Prostate gland (tissue), 2 donors: Measurements from ENCODE around the gene NXPH2. TPM values are rescaled to one million over a fixed set of nuclear protein-coding genes. Genes with fewer than 3 reads are reported as not detected.
A peak's percentile ranks its signal among the peaks of the same experiment; 100 is the strongest.

Experiments used
- DNase-seq: peaks from one replicate; pipeline ENCODE4 v3.0.0-alpha.2; 2019; ENCODE audit warnings: low spot score
- H3K27ac ChIP-seq, 2 donors: fragments of 200-600 bp; sonication (generic); 2 replicates each; pipeline ENCODE4 v1.5.1; 2017 to 2019
- H3K27me3 ChIP-seq: fragments of 200-600 bp; sonication (generic); replicated peaks from 2 replicates; pipeline ENCODE4 v1.5.1; 2019; ENCODE audit not compliant: insufficient read depth
- H3K36me3 ChIP-seq, 2 donors: fragments of 200-600 bp; sonication (generic); 1 replicate in 1 of 2; 2 replicates in 1 of 2; pipeline versions ENCODE4 v1.5.1 to v1.8.1; 2017 to 2019
- H3K4me1 ChIP-seq: fragments of 200-600 bp; sonication (generic); replicated peaks from 2 replicates; pipeline ENCODE4 v1.5.1; 2019
- H3K4me3 ChIP-seq, 2 donors: fragments of 200-600 bp; sonication (generic); 2 replicates each; pipeline ENCODE4 v1.5.1; 2017 to 2019
- H3K9me3 ChIP-seq: fragments of 200-600 bp; sonication (generic); 2 replicates; pipeline ENCODE4 v1.5.1; 2017
- POLR2A ChIP-seq: fragments of 450-650 bp; IDR thresholded peaks from one replicate; pipeline ENCODE4 v1.6.1; 2016; ENCODE audit warnings: antibody characterized with exemption, mild to moderate bottlenecking
- POLR2AphosphoS5 ChIP-seq: sonication (generic); formaldehyde crosslinking; IDR thresholded peaks from one replicate; pipeline ENCODE4 v1.6.1; 2017; ENCODE audit warnings: antibody characterized with exemption
- WGBS: methylation state at CpG from one replicate; pipeline ENCODE4 v1.1.5; 2018; 5-methylcytosine and 5-hydroxymethylcytosine counted together
- intact Hi-C: fragments of 100-400 bp; cut with DNase I; formaldehyde crosslinking; loops from one replicate; pipeline ENCODE4 v1.14.2; 2022
- total RNA-seq, 2 donors: library from RNA; depleted of rRNA; stranded (reverse); fragments of >200 nt; gene quantifications; one replicate each; pipeline ENCODE4 v1.1.0, GENCODE V29; 2016
- TF ChIP-seq, protein P1 (sequence below), 4 experiments: fragments of 200-600 bp in 2 of 4; fragments of 450-650 bp in 2 of 4; sonication (generic) in 2 of 4; IDR thresholded peaks; 1 replicate in 3 of 4; 2 replicates in 1 of 4; pipeline ENCODE4 v1.5.1; 2016 to 2019; ENCODE audit warnings: antibody characterized with exemption in 4 of 4, mild to moderate bottlenecking in 2 of 4, moderate library complexity in 2 of 4

Gene NXPH2
- total RNA-seq, 2 donors from 2014 or later, result not detected

DNA sequence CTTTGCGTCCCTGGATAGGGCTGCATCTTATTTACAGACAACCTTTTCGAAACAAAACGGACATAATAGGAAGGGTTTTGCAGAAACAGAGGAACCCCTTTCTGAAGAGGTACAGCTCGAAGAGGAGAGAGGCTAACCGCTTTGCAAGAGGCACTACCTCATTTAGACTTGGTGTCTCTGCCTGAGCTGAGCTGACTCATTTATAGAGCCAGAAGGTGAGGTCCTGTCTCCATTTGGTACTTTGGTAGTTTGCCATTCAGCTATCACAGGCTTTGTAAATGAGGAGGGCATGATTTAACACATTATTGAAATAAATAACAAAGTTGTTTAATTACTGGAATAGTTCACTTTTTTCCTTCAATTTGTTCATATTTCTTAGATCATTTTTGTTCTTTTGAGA, 2.2 kb upstream of the NXPH2 start:
- Histone ChIP-seq H3K27ac (no peak overlapping the region), H3K4me1 (no peaks in the 10 kb centered on the region), H3K36me3 (no peaks in the 10 kb centered on the region), H3K9me3 (no peaks in the 10 kb centered on the region), H3K4me3 (no peak overlapping the region), H3K27me3 (peaks cover 11% of the 10 kb centered on the region)
- 90% methylated on average over 5 of the region's 5 CpGs for WGBS
- TF ChIP-seq POLR2A (no peak), POLR2AphosphoS5 (no peak)
- TF ChIP-seq, protein P1, sequence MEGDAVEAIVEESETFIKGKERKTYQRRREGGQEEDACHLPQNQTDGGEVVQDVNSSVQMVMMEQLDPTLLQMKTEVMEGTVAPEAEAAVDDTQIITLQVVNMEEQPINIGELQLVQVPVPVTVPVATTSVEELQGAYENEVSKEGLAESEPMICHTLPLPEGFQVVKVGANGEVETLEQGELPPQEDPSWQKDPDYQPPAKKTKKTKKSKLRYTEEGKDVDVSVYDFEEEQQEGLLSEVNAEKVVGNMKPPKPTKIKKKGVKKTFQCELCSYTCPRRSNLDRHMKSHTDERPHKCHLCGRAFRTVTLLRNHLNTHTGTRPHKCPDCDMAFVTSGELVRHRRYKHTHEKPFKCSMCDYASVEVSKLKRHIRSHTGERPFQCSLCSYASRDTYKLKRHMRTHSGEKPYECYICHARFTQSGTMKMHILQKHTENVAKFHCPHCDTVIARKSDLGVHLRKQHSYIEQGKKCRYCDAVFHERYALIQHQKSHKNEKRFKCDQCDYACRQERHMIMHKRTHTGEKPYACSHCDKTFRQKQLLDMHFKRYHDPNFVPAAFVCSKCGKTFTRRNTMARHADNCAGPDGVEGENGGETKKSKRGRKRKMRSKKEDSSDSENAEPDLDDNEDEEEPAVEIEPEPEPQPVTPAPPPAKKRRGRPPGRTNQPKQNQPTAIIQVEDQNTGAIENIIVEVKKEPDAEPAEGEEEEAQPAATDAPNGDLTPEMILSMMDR (IDR thresholded peaks at IDR 0.05), result no peak
- intact Hi-C loops, result loop anchor here (10.0 kb wide), 1 partner anchor 408 kb away; no protein-coding TSS in a partner anchor
- no peak for DNase-seq

DNA sequence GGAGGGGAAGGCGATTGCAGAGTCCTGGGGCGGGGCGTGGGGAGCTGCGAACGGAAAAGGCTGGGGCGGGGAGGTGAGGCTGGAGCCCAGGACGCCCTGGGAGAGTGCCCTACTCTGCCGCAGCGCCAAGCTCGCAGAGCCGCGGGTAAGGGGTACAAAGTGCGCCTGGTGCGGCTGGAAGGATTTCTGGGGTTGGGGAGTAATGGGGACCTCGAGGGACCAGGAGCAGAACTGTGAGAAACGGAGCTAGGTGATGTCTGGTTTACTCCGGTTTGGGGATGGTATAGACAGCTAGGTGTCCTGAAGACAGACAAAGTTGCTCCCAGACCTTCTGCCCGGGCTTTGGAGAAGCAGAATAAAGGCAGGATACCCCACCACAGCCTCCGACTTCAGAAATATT, 718 bp upstream of the NXPH2 start:
- whole genome bisulfite sequencing, result 16% methylated on average over 19 of the region's 19 CpGs
- TF ChIP-seq POLR2AphosphoS5 (no peak), POLR2A (no peak)
- TF ChIP-seq, protein P1 (IDR thresholded peaks at IDR 0.05), result no peak
- no peak overlapping the region for H3K27ac ChIP-seq
- no peaks in the 10 kb centered on the region for H3K36me3 ChIP-seq
- peaks cover 11% of the 10 kb centered on the region for H3K27me3 ChIP-seq
- no peak overlapping the region for H3K4me3 ChIP-seq
- no peak for DNase-seq
- intact Hi-C loops, result loop anchor here (10.0 kb wide), 1 partner anchor 406 kb away; no protein-coding TSS in a partner anchor
- no peaks in the 10 kb centered on the region for H3K9me3 ChIP-seq
- H3K4me1 ChIP-seq, result no peaks in the 10 kb centered on the region

DNA sequence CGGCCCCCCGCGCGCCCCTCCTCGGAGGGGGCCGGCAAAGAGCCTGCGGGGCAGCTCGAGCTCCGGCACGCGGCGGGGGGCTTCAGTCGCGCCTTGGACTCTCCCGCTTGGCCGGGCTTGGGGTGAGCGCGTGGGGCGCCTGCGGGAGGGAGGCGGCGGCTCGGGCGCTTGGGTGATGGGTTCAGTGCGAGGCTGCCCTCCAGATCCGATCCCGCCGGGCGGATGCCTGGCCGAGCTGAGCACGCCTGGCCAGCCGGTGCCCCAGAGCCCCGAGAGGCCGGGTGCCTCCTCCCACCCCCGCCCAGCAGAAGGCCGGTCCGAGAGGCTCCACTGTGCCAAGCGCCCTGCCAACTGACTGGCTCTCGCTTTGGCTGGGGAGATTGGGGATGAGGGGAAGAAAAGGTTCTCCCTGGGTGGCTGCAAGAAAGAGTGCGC, 273 bp upstream of the NXPH2 start:
- DNase-seq, result no peak
- H3K36me3 ChIP-seq, result no peaks in the 10 kb centered on the region
- peak overlapping the region; percentile 14 to 19 for H3K4me3 ChIP-seq
- TF ChIP-seq POLR2A, result no peak
- TF ChIP-seq, protein P1 (IDR thresholded peaks at IDR 0.05), result no peak
- TF ChIP-seq POLR2AphosphoS5, result no peak
- no peak overlapping the region for H3K27ac ChIP-seq
- WGBS, result 3% methylated on average over 3 of the region's 40 CpGs
- no peaks in the 10 kb centered on the region for H3K4me1 ChIP-seq
- no peaks in the 10 kb centered on the region for H3K9me3 ChIP-seq
- intact Hi-C loops, result loop anchor here (10.0 kb wide), 1 partner anchor 406 kb away; no protein-coding TSS in a partner anchor
- H3K27me3 ChIP-seq, result peaks cover 11% of the 10 kb centered on the region

DNA sequence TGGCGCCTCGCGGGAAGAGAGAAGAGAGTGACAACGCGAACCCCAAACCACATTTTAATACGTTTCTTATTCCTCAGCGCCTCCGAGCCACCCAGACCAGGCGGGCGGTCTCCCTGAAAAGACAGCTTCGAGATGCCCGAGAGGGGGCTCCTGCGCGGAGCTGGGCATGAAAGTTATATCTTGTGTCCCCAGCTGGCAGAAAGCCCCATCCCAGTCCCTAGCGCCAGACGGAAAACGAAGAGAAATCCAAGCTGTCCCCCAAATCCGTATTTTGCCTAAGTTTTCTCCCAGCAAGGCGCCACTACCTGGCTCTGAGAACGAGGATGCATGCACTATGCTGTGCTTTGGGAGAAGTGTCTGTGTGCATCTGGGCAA, 797 bp downstream of the NXPH2 start:
- H3K27ac ChIP-seq, result no peak overlapping the region
- H3K4me1 ChIP-seq, result no peaks in the 10 kb centered on the region
- no peak for DNase-seq
- intact Hi-C loops, result no loop called here
- 2% methylated on average over 20 of the region's 20 CpGs for WGBS
- peaks cover 11% of the 10 kb centered on the region for H3K27me3 ChIP-seq
- no peaks in the 10 kb centered on the region for H3K9me3 ChIP-seq
- H3K4me3 ChIP-seq, result no peak overlapping the region
- TF ChIP-seq, protein P1 (IDR thresholded peaks at IDR 0.05), result no peak
- no peaks in the 10 kb centered on the region for H3K36me3 ChIP-seq

DNA sequence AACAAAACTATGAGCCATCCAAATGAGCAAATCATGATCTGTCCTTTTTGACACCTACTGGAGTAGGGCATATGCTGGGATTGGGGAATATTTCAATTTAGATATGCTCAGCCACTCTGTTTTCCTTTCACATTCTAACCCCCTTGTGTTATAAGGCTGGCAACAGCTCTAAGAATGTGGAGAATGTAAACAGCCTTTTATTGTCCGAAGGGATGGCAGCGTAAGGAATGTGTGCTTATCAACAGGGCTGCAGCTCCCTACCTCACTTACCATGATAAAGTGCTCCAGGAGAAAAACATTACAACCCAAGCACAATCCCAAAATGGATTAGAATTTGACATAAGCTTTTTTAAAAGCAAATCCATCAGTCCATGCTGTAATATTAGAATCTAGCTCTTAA, 2.2 kb downstream of the NXPH2 start:
- intact Hi-C loops, result no loop called here
- Histone ChIP-seq H3K27me3 (peaks cover 11% of the 10 kb centered on the region), H3K4me1 (no peaks in the 10 kb centered on the region), H3K36me3 (no peaks in the 10 kb centered on the region), H3K4me3 (no peak overlapping the region), H3K9me3 (no peaks in the 10 kb centered on the region), H3K27ac (no peak overlapping the region)
- TF ChIP-seq POLR2A, result no peak
- TF ChIP-seq, protein P1 (IDR thresholded peaks at IDR 0.05), result no peak
- TF ChIP-seq POLR2AphosphoS5, result no peak
- DNase-seq, result no peak
- WGBS, result 21% methylated on average over 2 of the region's 2 CpGs
